NCI-H446 (cell line): ENCODE measurements around the gene PRKAG2.

Experiments
- DNase-seq, 2 experiments: peaks; one replicate each; lab custom pipeline; 2025; lab: John Stamatoyannopoulos, UW

The PRKAG2 gene

GRCh38 chr7:151648429-151648828 is 228.5 kb downstream of the PRKAG2 start:
- no peak for DNase-seq

GRCh38 chr7:151647874-151648273 is 229.0 kb downstream of the PRKAG2 start:
- no peak for DNase-seq

- DNase-seq: no peak
Observed at GRCh38 chr7:151647006-151647405, 229.9 kb downstream of the PRKAG2 start.

DNA sequence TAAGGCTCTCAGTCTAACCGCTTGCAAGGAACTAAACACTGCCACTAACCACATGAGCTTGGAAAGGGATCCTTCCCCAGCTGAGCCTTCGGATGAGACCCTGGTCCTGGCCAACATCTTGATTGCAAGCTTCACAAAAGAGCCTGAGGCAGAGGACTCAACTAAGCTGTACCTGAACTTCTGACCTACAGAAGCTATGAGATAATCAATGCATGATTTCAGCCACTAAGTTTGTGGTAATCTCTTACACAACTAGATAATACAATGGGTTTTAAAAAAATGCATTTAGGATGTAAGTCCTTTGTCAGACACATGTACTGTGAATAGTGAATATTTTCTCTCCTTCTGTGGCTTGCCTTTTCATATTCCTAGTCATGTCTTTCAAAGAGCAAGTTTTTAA is 231.6 kb downstream of the PRKAG2 start:
- DNase-seq: no peak

DNA sequence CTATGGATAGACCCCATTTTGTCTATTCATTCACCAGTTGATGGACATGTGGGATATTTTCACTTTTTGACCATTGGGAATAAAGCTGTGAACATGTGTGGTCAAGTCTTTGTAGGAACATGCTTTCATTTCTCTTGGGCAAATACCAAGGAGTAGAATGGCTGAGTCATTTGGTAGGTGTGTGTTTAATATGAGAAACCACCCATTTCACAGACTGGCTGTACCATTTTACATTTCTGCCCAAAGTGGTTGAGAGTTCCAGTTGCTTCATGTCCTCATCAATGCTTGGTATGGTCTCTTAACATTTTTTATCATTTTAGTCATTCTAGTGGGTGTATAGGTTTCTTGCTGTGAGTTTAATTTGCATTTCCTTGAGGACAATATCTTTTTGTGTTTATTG is 232.4 kb downstream of the PRKAG2 start:
- no peak for DNase-seq

- no peak for DNase-seq
Observed at GRCh38 chr7:151642746-151643145, 234.2 kb downstream of the PRKAG2 start.

DNA sequence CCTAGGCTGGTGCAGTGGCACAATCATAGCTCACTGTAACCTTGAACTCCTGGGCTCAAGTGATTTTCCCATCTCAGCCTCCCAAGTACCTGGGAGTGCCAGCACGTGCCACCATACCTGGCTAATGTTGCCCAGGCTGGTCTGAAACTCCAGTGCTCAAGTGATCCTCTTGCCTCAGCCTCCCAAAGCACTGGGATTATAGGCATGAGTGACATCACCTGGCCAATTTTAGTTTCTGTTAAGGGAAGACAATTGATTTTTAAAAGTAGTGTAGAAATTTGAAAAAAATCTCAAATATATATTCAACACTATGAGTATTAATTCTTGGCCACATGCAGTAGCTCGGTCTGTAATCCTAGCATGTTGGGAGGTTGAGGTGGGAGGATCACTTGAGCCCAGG is 235.3 kb downstream of the PRKAG2 start:
- DNase-seq: no peak

DNA sequence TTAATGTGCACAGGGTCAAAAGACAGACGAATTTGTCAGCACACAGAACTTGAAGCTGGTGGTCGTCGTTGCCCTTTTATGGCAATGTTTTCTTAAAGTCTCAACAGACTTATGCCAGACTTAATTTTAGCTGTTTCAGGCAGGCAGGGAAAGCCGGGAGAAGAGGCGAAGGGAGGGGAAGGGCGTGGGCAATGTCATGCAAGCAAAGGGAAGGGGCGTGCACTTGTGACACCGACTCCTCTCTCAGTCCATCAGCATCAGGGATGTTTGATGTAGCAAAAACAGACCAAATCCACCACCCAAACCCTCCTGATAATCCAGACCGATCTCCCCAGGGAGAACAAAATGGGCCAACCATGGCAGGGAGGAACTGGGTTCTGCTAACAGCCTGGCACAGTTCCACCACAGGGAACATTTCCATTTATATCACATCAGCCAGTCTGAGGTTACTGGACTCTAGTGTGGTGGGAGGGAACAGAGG is 239.1 kb downstream of the PRKAG2 start:
- no peak for DNase-seq

- DNase-seq: no peak
Observed at GRCh38 chr7:151634643-151635042, 242.3 kb downstream of the PRKAG2 start.

GRCh38 chr7:151633516-151633812 is 243.5 kb downstream of the PRKAG2 start:
- no peak for DNase-seq

- DNase-seq: no peak
Observed at GRCh38 chr7:151632750-151633515, 244.0 kb downstream of the PRKAG2 start.

DNA sequence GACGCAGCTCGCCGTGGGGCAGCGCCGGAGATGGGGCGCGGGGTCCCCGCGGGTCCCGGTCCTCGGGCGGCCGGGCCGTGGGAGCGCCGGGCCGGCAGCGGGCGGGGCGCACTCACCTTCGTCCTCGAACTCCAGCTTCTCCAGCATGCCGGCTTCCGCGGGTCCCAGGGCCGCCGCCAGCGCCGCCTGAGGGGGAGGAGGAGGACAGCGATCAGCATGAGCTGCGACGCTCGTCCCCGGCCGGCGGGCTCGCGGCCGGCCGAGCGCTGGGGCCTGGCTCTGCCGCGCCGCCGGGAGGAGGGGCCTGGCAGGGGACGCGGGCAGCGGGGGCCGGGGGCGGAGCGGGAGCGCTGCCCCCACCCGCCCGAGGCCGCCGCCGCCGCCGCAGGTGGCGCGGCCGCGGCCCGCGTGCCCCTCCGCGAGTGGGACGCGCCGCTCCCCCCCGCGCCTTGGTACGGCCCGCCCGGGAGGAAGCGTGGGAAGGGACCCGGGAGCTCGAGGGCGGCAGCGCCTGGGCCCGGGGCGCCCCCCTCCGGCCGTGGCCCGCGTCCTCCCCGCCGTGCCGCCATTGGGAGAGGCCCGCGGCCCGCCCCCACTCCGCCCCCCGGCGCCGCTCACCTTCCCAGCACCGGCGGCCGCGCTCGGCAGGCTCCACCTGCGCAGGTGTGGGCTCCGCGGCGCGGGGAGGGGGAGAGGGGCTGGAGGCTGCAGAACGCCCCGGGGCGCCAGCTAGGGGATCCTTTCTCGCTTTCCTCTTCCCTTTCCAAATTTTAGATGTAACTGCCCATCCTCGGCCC is 244.8 kb downstream of the PRKAG2 start:
- peak in 1 of 2 experiments; percentile 68 for DNase-seq

DNA sequence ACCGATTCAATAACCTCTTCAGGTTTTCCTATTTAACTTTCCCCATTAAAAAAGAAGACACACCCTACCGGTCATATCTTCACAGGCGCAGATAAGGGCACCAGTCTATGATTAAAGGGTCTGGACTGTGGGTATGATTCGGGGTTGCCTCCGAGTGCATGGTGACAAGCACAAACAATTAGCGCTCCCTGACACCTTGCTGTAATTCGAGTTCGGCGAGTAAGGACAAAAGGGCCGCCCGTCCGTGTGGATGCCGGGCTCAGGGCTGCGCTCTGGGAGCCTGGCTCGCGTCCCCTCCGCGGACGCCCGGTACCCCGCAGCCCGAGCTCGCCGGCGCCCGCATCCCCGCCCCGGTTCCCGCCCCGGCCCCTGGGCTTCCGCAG is 245.4 kb downstream of the PRKAG2 start:
- peak in 1 of 2 experiments; percentile 25 for DNase-seq

DNA sequence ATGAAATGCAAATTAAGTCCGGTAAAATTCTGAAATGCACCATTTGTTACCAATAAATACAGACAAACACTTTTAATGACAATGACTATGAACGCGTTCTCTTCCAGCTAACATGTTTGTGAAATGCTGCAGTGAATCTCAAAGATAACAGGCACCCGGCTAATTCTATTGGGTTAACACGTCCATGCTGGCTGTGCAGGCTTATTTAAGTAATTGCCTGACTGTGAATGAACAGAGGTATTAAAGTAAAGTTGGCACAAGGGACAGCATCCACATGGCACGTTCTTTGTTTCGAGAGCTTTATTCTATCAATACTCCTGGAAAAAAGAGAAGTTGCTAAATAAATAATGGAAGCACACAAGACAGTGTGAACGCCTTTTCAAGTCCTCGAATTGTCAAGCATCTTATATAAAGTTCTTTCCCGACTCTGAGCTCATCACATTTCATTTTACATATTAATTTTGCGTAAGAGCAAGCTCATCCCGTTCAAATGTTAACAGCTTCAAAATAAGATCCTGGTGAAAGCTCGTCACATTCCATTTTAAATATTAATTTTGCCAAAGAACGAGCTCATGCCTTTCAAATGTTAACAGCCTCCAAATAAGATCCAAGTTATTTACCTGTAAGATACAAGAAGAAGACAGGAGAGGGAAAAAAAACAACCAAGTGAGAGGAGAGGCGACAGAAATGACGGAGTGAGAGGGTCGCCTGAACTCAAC is 245.9 kb downstream of the PRKAG2 start:
- no peak for DNase-seq

DNA sequence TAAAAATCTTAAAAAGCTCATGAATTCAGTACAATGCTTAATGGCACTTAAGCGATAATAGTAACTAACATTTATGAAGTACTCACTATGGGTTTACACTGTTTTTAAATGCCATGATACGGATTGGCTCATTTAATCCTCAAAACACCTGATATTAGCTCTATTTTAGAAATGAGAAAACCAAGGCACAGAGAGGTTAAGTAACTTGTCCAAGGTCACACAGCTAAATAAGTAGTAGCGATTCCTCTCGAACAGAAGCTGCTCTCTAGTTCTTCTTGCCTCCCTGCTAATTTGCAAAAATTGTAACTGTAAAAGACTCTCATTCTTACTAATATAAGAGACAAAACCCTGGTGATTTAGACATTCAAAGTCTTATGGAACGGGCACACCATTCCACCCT is 246.6 kb downstream of the PRKAG2 start:
- no peak for DNase-seq

GRCh38 chr7:151629713-151630272 is 247.1 kb downstream of the PRKAG2 start:
- no peak for DNase-seq

- no peak for DNase-seq
Observed at GRCh38 chr7:151628846-151629604, 247.9 kb downstream of the PRKAG2 start.

DNA sequence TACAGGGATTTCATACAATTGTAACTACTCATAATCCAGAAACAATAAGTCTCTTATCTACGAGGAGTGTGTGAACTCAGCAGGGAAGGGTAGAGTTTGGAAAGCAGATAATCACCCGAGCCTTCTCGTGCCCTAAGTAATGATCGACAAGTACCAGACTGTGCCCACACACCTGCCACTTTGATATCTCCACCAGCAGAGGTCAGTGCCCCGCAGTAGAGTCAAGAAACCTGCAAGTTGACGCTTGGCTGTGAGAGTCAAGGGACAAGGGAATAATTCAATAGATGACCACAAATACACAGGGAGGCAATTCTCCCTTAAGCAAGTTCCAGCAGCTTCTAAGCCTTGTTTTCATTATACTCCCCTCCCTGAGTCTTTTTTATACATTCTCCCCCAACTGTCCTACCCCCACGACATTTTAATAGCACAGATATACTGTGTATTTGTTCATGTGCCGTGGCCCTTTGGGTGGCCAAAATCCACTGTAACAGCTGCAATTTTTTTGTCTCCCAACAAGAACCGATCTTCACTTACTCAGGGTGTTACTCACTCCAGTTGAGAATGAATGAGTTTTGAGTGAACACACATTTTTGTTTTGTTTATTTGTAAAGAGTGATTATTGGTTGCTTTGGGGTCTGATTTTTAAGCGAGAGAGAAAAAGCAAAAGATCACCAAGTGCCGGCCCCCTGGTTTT is 250.3 kb downstream of the PRKAG2 start:
- DNase-seq: peak in 1 of 2 experiments; percentile 20

DNA sequence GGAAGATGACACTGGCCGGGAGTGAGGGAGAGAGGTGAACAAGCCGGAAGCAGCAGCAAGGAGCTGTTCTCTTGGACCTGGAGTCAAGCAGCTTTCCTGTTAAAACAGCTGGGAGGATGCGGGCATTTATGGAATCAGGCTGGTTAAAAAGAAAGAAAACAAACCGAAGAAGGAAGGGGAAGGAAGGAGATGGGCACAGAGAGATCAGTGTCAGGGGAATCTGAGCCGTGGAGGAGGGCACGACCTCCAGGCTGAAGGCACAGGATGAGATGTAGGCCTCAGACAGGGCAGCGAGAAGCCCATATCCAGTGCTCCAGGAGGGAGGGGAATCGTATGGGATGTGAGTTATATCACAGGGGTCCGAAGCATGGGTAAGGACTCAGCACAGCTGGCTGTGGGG is 251.3 kb downstream of the PRKAG2 start:
- no peak for DNase-seq

GRCh38 chr7:151624246-151624928 is 252.5 kb downstream of the PRKAG2 start:
- no peak for DNase-seq

DNA sequence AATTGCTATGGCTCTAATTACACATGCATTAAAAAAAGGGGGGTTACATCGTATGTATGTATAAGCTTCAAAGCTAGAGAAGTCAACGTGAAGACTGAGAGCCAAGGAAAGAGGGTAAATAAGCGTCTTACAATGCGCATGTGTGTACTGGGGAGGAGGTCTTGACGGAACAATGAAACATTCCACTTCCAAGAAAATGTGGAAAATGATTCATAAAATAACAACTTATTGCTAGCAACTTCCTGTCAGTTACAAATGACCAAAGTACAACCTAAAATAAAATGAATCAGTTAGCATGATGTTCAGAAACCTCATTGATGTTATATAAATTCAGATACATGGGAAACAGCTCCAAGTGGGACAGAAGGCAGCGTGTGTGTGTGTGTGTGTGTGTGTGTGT is 253.1 kb downstream of the PRKAG2 start:
- DNase-seq: no peak
